MCF 10A (cell line): ENCODE measurements around the gene AP3M1. TPM values are rescaled to one million over a fixed set of nuclear protein-coding genes. Genes with fewer than 3 reads are reported as not detected.
"Not testable (repeated sequence)": the region's sequence is repeated elsewhere in the genome, so short reads cannot be mapped to it uniquely, and the experiment has no call there.

Experiments used
- BruUV-seq: library from RNA; stranded (reverse); fragments of 400-500 nt; replicated peaks from 2 replicates; lab custom pipeline; 2021; lab: Mats Ljungman, UMichigan
- CTCF ChIA-PET: fragments of 300-600 bp; sonication (Branson Sonifier 250); formaldehyde crosslinking; extraction: SDS; loops from one replicate; lab custom pipeline; 2021; ENCODE audit warnings: antibody characterized with exemption, inconsistent platforms; lab: Yijun Ruan, JAX
- POLR2A ChIA-PET: fragments of 300-600, 350-650 bp; sonication (Branson Sonifier 250); formaldehyde crosslinking; extraction: SDS; loops from one replicate; lab custom pipeline; 2020; ENCODE audit warnings: antibody characterized with exemption, inconsistent platforms; lab: Yijun Ruan, JAX
- DNase-seq: peaks from one replicate; pipeline ENCODE4 v3.0.0-alpha.2; 2018; ENCODE audit not compliant: unreplicated experiment
- H3K27ac Mint-ChIP-seq: one replicate; pipeline ENCODE4 v1.8.0; 2022; ENCODE audit warnings: mild to moderate bottlenecking, low read depth, mixed read lengths; ENCODE audit not compliant: unreplicated experiment
- H3K27me3 Mint-ChIP-seq: one replicate; pipeline ENCODE4 v1.8.0; 2022; ENCODE audit warnings: mixed read lengths; ENCODE audit not compliant: insufficient read depth, unreplicated experiment
- H3K36me3 Mint-ChIP-seq: one replicate; pipeline ENCODE4 v1.8.0; 2022; ENCODE audit warnings: mild to moderate bottlenecking, moderate library complexity, mixed read lengths; ENCODE audit not compliant: insufficient read depth, unreplicated experiment
- H3K4me1 Mint-ChIP-seq: one replicate; pipeline ENCODE4 v1.8.0; 2022; ENCODE audit warnings: mixed read lengths; ENCODE audit not compliant: insufficient read depth, unreplicated experiment
- H3K4me3 Mint-ChIP-seq: one replicate; pipeline ENCODE4 v1.8.0; 2022; ENCODE audit warnings: mild to moderate bottlenecking, moderate library complexity, mixed read lengths; ENCODE audit not compliant: unreplicated experiment
- H3K9me3 Mint-ChIP-seq: one replicate; pipeline ENCODE4 v1.8.0; 2022; ENCODE audit warnings: mixed read lengths; ENCODE audit not compliant: unreplicated experiment
- intact Hi-C: fragments of 100-400 bp; cut with micrococcal nuclease; formaldehyde crosslinking; loops from 2 replicates; pipeline ENCODE4 v1.14.1; 2022
- total RNA-seq: library from RNA; stranded (reverse); gene quantifications from 2 replicates; pipeline ENCODE4 v1.2.3, GENCODE V29; 2022
- TF ChIP-seq, protein P1 (sequence below): fragments of 200-600 bp; IDR thresholded peaks from one replicate; pipeline ENCODE4 v1.8.0; 2022; ENCODE audit warnings: antibody characterized with exemption, mild to moderate bottlenecking; ENCODE audit not compliant: unreplicated experiment

AP3M1 gene
- total RNA-seq, 1 experiment from 2014 or later, result 31.2 TPM

DNA sequence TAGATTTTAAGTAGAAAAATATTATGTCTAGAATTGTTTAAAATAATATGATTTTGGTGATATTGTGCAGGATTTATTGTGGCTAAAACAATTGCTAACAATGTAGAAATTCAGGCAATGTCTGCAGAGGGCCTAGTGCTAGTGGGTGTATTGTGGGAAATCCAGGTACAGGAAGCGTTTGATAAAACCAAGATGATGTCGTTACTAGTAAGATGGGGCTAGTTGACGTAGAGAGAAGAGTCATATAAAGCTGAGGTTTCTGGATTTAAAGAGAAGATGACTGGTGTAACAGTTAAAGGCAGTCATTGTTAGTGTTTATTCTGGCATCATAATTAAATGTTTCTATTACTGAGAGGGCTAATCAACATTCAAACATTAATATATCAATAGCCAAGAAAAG, 43.9 kb upstream of the AP3M1 start:
- no peak overlapping the region for H3K4me3 Mint-ChIP-seq
- H3K9me3 Mint-ChIP-seq, result no peaks in the 10 kb centered on the region
- BruUV-seq, result no TSS peak
- TF ChIP-seq, protein P1, sequence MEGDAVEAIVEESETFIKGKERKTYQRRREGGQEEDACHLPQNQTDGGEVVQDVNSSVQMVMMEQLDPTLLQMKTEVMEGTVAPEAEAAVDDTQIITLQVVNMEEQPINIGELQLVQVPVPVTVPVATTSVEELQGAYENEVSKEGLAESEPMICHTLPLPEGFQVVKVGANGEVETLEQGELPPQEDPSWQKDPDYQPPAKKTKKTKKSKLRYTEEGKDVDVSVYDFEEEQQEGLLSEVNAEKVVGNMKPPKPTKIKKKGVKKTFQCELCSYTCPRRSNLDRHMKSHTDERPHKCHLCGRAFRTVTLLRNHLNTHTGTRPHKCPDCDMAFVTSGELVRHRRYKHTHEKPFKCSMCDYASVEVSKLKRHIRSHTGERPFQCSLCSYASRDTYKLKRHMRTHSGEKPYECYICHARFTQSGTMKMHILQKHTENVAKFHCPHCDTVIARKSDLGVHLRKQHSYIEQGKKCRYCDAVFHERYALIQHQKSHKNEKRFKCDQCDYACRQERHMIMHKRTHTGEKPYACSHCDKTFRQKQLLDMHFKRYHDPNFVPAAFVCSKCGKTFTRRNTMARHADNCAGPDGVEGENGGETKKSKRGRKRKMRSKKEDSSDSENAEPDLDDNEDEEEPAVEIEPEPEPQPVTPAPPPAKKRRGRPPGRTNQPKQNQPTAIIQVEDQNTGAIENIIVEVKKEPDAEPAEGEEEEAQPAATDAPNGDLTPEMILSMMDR, result no peak
- intact Hi-C loops, result no loop called here
- no peaks in the 10 kb centered on the region for H3K36me3 Mint-ChIP-seq
- POLR2A ChIA-PET, result interaction anchor here (1.6 to 8.2 kb wide), 5 partner anchors 9 to 44 kb away, joined by 3 to 146 read pairs (median 6); partner anchors contain the start of genes ADK and AP3M1
- no peaks in the 10 kb centered on the region for H3K27me3 Mint-ChIP-seq
- DNase-seq, result peak; percentile 24
- CTCF ChIA-PET, result interaction anchor here (1.9 kb wide), 1 partner anchor 41 kb away, joined by 4 read pairs; no protein-coding TSS in a partner anchor
- peak overlapping the region; percentile 91 for H3K27ac Mint-ChIP-seq
- peaks cover 30% of the 10 kb centered on the region for H3K4me1 Mint-ChIP-seq

DNA sequence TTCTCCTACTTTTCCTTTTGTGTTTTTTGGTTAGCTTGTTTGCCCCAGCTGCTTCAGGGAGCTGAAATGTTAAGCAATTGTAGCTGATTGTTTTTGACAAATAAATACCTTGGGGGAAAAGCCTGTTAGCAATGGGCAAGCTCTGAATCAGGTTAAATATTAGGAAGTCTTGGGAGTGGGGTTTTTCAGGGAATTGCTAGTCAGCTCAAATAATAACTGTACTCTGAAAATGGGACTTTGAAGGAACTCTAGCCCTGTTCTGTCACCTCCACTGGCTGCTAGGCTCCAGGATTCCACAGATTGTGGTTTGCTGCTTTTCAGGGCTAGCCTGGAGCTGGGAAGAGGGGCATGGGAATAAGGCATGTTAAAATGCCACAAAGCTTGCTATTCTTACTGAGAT, 39.9 kb upstream of the AP3M1 start:
- ChIA-PET POLR2A (interaction anchor here (0.5 to 8.2 kb wide), 22 partner anchors 8 to 1035 kb away, joined by 3 to 146 read pairs (median 5); partner anchors contain the start of genes ADK, AP3M1 and SEC24C), CTCF (interaction anchor here (0.6 to 2.2 kb wide), 5 partner anchors 22 to 273 kb away, joined by 3 to 10 read pairs (median 4); no protein-coding TSS in a partner anchor)
- no peaks in the 10 kb centered on the region for H3K27me3 Mint-ChIP-seq
- peaks cover 46% of the 10 kb centered on the region for H3K4me1 Mint-ChIP-seq
- peak overlapping the region; percentile 66 for H3K4me3 Mint-ChIP-seq
- peak overlapping the region; percentile 91 for H3K27ac Mint-ChIP-seq
- intact Hi-C loops, result loop anchor here (1.0 to 2.0 kb wide), 3 partner anchors 14 to 38 kb away; no protein-coding TSS in a partner anchor
- DNase-seq, result no peak
- H3K9me3 Mint-ChIP-seq, result no peaks in the 10 kb centered on the region
- no peaks in the 10 kb centered on the region for H3K36me3 Mint-ChIP-seq
- TF ChIP-seq, protein P1, result no peak
- BruUV-seq, result TSS peak; percentile 70

DNA sequence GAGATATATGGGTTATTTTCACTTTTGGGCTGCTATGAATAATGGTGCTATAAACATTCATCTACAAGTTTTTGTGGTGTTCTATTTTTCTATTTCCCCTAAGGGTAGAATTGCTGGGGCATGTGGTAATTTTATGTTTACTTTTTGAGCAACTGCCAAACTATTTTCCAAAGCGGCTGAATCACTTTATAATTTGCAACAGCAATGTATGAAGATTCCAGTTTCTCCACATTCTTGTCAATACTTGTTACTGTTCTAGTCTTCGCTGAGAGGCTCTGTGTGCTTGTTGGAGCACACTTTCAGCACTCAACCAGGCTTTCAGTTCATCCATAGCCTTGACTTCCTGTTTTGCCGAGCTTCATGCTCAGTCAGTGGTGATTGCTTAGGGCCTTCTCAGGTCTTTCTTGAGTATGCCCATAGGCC, 39.4 kb upstream of the AP3M1 start:
- intact Hi-C loops, result loop anchor here (1.0 to 2.0 kb wide), 3 partner anchors 13 to 38 kb away; no protein-coding TSS in a partner anchor
- no peaks in the 10 kb centered on the region for H3K27me3 Mint-ChIP-seq

DNA sequence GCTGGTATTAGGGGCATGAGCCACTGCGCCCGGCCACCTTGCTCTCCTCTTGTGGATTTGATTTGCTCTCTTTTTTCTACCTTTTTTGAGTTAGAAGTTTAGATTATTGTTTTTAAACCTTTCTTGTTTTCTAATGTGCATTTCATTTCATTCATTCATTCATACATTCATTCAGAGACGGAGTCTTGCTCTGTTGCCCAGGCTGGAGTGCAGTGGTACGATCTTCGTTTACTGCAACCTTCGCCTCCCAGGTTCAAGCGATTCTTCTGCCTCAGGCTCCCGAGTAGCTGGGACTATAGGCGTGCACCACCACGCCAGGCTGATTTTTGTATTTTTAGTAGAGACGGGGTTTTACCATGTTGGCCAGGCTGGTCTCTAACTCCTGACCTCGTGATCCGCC, 38.0 kb upstream of the AP3M1 start:
- H3K4me3 Mint-ChIP-seq, H3K36me3 Mint-ChIP-seq, BruUV-seq, intact Hi-C loops, H3K9me3 Mint-ChIP-seq, H3K27me3 Mint-ChIP-seq, DNase-seq: not testable (repeated sequence)
- CTCF ChIA-PET, result interaction anchor here (0.9 to 2.2 kb wide), 3 partner anchors 20 to 47 kb away, joined by 3 to 10 read pairs (median 4); no protein-coding TSS in a partner anchor
- POLR2A ChIA-PET, result interaction anchor here (1.0 to 8.2 kb wide), 10 partner anchors 9 to 43 kb away, joined by 3 to 146 read pairs (median 12); partner anchors contain the start of genes ADK and AP3M1
- Mint-ChIP-seq H3K27ac (peak overlapping the region; percentile 91), H3K4me1 (peaks cover 29% of the 10 kb centered on the region)

More for the DNA sequence above, 39.4 kb upstream of the AP3M1 start:
- TF ChIP-seq, protein P1, result no peak
- H3K27ac Mint-ChIP-seq, result peak overlapping the region; percentile 91
- H3K4me3 Mint-ChIP-seq, result peak overlapping the region; percentile 66
- DNase-seq, result peak; percentile 94
- H3K9me3 Mint-ChIP-seq, result no peaks in the 10 kb centered on the region
- no peaks in the 10 kb centered on the region for H3K36me3 Mint-ChIP-seq
- POLR2A ChIA-PET, result interaction anchor here (0.5 to 8.2 kb wide), 23 partner anchors 8 to 1541 kb away, joined by 3 to 146 read pairs (median 5); partner anchors contain the start of genes ADK, AP3M1 and SEC24C
- CTCF ChIA-PET, result interaction anchor here (0.6 to 2.2 kb wide), 7 partner anchors 23 to 272 kb away, joined by 3 to 10 read pairs (median 4); no protein-coding TSS in a partner anchor
- H3K4me1 Mint-ChIP-seq, result peaks cover 43% of the 10 kb centered on the region
- BruUV-seq, result no TSS peak
